Measurements from ENCODE around the gene ADISSP. TPM values are rescaled to one million over a fixed set of nuclear protein-coding genes. Genes with fewer than 3 reads are reported as not detected.
A peak's percentile ranks its signal among the peaks of the same experiment; 100 is the strongest.

The ADISSP gene
- total and polyA plus RNA-seq, 2 donors (not counting 1 experiment from before 2014, with no cell fraction given), result 17.0 to 23.5 TPM

DNA sequence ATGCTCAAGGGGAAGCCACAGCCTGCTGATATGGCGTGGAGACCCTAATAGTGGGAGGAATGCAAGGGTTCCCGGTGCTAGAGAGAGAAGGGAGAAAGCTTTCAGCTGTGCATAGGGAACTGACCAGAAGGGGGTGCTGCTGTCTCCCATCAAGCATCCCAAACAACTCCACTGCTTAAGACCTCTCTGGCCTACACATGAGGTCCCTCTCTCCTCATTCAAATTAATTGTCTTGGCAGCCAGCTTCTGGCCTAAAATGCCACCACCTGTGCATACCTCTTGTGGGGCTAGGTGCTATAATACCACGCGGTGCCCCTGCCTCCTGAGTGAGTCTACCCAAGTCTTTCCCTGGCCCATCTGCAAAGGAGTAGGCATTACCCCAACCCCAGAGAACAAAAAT lies 14.5 kb downstream of the ADISSP start:
- H3K27ac ChIP-seq (ENCODE audit: insufficient read depth, low read length), result no peak overlapping the region
- H3K36me3 ChIP-seq (ENCODE audit: control insufficient read depth, insufficient read depth, low read length), result no peaks in the 10 kb centered on the region
- H3K27me3 ChIP-seq (ENCODE audit: control insufficient read depth, insufficient read depth, low read length), result no peaks in the 10 kb centered on the region
- no peak overlapping the region for H3K4me2 ChIP-seq (ENCODE audit: extremely low read depth, insufficient read depth, low read length)
- H3K4me3 ChIP-seq (replicated peaks in 1 of 4; ENCODE audit: control extremely low read depth in 1 of 4, insufficient read depth in 1 of 4, low read depth in 3 of 4, low read length in 4 of 4), result no peak overlapping the region
- no peak overlapping the region for H3K9ac ChIP-seq (ENCODE audit: insufficient read depth, low read length)
- H4K20me1 ChIP-seq (ENCODE audit: control insufficient read depth, extremely low read depth, insufficient read depth, low read length), result no peaks in the 10 kb centered on the region
- H3K9me3 ChIP-seq (ENCODE audit: control insufficient read depth, insufficient read depth, low read depth, low read length), result no peaks in the 10 kb centered on the region
- H3K79me2 ChIP-seq (ENCODE audit: control insufficient read depth, insufficient read depth, low read length), result no peaks in the 10 kb centered on the region
- peak; percentile 49 to 80 for DNase-seq (ENCODE audit: low read depth in 2 of 2)
- H3K4me1 ChIP-seq (ENCODE audit: control insufficient read depth, extremely low read depth, insufficient read depth, low read length), result no peaks in the 10 kb centered on the region
- TF ChIP-seq, protein P1, sequence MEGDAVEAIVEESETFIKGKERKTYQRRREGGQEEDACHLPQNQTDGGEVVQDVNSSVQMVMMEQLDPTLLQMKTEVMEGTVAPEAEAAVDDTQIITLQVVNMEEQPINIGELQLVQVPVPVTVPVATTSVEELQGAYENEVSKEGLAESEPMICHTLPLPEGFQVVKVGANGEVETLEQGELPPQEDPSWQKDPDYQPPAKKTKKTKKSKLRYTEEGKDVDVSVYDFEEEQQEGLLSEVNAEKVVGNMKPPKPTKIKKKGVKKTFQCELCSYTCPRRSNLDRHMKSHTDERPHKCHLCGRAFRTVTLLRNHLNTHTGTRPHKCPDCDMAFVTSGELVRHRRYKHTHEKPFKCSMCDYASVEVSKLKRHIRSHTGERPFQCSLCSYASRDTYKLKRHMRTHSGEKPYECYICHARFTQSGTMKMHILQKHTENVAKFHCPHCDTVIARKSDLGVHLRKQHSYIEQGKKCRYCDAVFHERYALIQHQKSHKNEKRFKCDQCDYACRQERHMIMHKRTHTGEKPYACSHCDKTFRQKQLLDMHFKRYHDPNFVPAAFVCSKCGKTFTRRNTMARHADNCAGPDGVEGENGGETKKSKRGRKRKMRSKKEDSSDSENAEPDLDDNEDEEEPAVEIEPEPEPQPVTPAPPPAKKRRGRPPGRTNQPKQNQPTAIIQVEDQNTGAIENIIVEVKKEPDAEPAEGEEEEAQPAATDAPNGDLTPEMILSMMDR (conservative IDR thresholded peaks at IDR 0.05 in 1 of 2, IDR thresholded peaks at IDR 0.05 in 1 of 2; ENCODE audit: low read depth in 1 of 2, low read length in 2 of 2), result peak; percentile 78 to 96
- TF ChIP-seq EZH2 (IDR thresholded peaks at IDR 0.05; ENCODE audit: low read length, missing control alignments), result no peak
- no peak overlapping the region for H2AFZ ChIP-seq (ENCODE audit: low read length)

DNA sequence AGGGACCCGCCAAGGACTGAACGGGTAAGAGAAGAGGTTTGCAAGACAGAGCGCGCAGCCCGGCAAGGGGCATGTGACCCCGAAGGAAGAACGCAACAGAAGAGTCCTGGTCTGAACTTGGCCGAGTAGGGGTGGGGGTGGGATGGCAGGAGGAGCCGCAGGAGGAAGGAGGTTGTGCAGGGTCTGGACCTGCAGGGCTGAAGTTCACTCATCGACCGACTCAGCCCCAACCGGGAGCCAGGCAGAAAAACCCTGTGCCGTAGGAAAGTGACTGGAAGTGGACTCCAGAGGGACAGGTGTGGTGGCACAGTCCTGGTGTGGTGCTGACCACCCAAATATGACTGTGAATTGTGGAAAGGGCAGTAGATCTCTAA lies 15.2 kb downstream of the ADISSP start:
- TF ChIP-seq, protein P1 (conservative IDR thresholded peaks at IDR 0.05 in 1 of 2, IDR thresholded peaks at IDR 0.05 in 1 of 2; ENCODE audit: low read depth in 1 of 2, low read length in 2 of 2), result no peak
- no peak for TF ChIP-seq EZH2 (IDR thresholded peaks at IDR 0.05; ENCODE audit: low read length, missing control alignments)
- H4K20me1 ChIP-seq (ENCODE audit: control insufficient read depth, extremely low read depth, insufficient read depth, low read length), result no peaks in the 10 kb centered on the region
- no peaks in the 10 kb centered on the region for H3K36me3 ChIP-seq (ENCODE audit: control insufficient read depth, insufficient read depth, low read length)
- no peak overlapping the region for H2AFZ ChIP-seq (ENCODE audit: low read length)
- H3K4me3 ChIP-seq (replicated peaks in 1 of 4; ENCODE audit: control extremely low read depth in 1 of 4, insufficient read depth in 1 of 4, low read depth in 3 of 4, low read length in 4 of 4), result no peak overlapping the region
- no peaks in the 10 kb centered on the region for H3K27me3 ChIP-seq (ENCODE audit: control insufficient read depth, insufficient read depth, low read length)
- no peaks in the 10 kb centered on the region for H3K79me2 ChIP-seq (ENCODE audit: control insufficient read depth, insufficient read depth, low read length)
- no peak overlapping the region for H3K4me2 ChIP-seq (ENCODE audit: extremely low read depth, insufficient read depth, low read length)
- H3K4me1 ChIP-seq (ENCODE audit: control insufficient read depth, extremely low read depth, insufficient read depth, low read length), result no peaks in the 10 kb centered on the region
- H3K9ac ChIP-seq (ENCODE audit: insufficient read depth, low read length), result no peak overlapping the region
- no peak overlapping the region for H3K27ac ChIP-seq (ENCODE audit: insufficient read depth, low read length)
- DNase-seq (ENCODE audit: low read depth in 2 of 2), result no peak
- no peaks in the 10 kb centered on the region for H3K9me3 ChIP-seq (ENCODE audit: control insufficient read depth, insufficient read depth, low read depth, low read length)

DNA sequence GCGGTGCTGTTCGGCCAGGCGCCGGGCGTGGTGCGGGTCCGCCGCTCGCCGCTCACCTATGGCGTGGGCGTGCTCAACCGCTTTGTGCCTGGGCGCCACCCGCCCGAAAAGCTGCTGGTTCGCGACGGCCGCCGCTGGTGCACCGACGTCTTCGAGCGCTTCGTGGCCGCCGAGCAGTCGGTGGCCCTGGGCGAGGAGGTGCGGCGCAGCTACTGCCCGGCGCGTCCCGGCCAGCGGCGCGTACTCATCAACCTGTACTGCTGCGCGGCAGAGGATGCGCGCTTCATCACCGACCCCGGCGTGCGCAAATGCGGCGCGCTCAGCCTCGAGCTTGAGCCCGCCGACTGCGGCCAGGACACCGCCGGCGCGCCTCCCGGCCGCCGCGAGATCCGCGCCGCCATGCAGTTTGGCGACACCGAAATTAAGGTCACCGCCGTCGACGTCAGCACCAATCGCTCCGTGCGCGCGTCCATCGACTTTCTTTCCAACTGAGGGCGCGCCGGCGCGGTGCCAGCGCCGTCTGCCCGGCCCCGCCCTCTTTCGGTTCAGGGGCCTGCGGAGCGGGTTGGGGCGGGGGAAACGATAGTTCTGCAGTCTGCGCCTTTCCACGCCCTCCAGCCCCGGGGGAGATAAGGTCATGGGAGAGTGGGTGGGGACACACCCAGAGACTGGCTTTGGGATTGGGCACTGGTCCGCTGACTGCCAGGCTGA lies 15.7 kb downstream of the ADISSP start:
- Histone ChIP-seq H3K9me3 (ENCODE audit: control insufficient read depth, insufficient read depth, low read depth, low read length) (no peaks in the 10 kb centered on the region), H3K36me3 (ENCODE audit: control insufficient read depth, insufficient read depth, low read length) (no peaks in the 10 kb centered on the region), H3K9ac (ENCODE audit: insufficient read depth, low read length) (no peak overlapping the region), H3K4me1 (ENCODE audit: control insufficient read depth, extremely low read depth, insufficient read depth, low read length) (no peaks in the 10 kb centered on the region), H3K27me3 (ENCODE audit: control insufficient read depth, insufficient read depth, low read length) (no peaks in the 10 kb centered on the region), H3K27ac (ENCODE audit: insufficient read depth, low read length) (no peak overlapping the region), H4K20me1 (ENCODE audit: control insufficient read depth, extremely low read depth, insufficient read depth, low read length) (no peaks in the 10 kb centered on the region), H3K4me3 (replicated peaks in 1 of 4; ENCODE audit: control extremely low read depth in 1 of 4, insufficient read depth in 1 of 4, low read depth in 3 of 4, low read length in 4 of 4) (no peak overlapping the region), H3K4me2 (ENCODE audit: extremely low read depth, insufficient read depth, low read length) (no peak overlapping the region), H2AFZ (ENCODE audit: low read length) (no peak overlapping the region), H3K79me2 (ENCODE audit: control insufficient read depth, insufficient read depth, low read length) (no peaks in the 10 kb centered on the region)
- TF ChIP-seq, protein P1 (conservative IDR thresholded peaks at IDR 0.05 in 1 of 2, IDR thresholded peaks at IDR 0.05 in 1 of 2; ENCODE audit: low read depth in 1 of 2, low read length in 2 of 2), result no peak
- TF ChIP-seq EZH2 (IDR thresholded peaks at IDR 0.05; ENCODE audit: low read length, missing control alignments), result no peak
- DNase-seq (ENCODE audit: low read depth in 2 of 2), result peak in 1 of 2 donors; percentile 31
